Hepatocyte (in vitro differentiated cells): ENCODE measurements around the gene KRT31. TPM values are rescaled to one million over a fixed set of nuclear protein-coding genes. Genes with fewer than 3 reads are reported as not detected.

Source experiments
- DNase-seq: peaks from one replicate; pipeline ENCODE4 v3.0.0-alpha.2; 2016; ENCODE audit warnings: low spot score
- H2AFZ ChIP-seq: fragments of 200-600 bp; sonication (generic); 2 replicates; pipeline ENCODE4 v1.6.0; 2016; ENCODE audit warnings: antibody characterized with exemption, mild to moderate bottlenecking
- H3K27ac ChIP-seq: fragments of 200-600 bp; sonication (generic); 2 replicates; pipeline ENCODE4 v1.5.1; 2016; ENCODE audit warnings: mild to moderate bottlenecking
- H3K27me3 ChIP-seq: fragments of 200-600 bp; sonication (generic); 2 replicates; pipeline ENCODE4 v1.6.1; 2016
- H3K36me3 ChIP-seq: fragments of 200-600 bp; sonication (generic); replicated peaks from 2 replicates; pipeline ENCODE4 v1.5.1; 2016; ENCODE audit warnings: low read depth; ENCODE audit not compliant: insufficient read depth
- H3K4me1 ChIP-seq: fragments of 200-600 bp; sonication (generic); 2 replicates; pipeline ENCODE4 v1.5.1; 2016; ENCODE audit warnings: mild to moderate bottlenecking, moderate library complexity; ENCODE audit not compliant: insufficient read depth
- H3K4me2 ChIP-seq: fragments of 200-600 bp; sonication (generic); 2 replicates; pipeline ENCODE4 v1.6.0; 2016
- H3K4me3 ChIP-seq: fragments of 200-600 bp; sonication (generic); 2 replicates; pipeline ENCODE4 v1.5.1; 2016; ENCODE audit warnings: mild to moderate bottlenecking
- H3K79me2 ChIP-seq: fragments of 200-600 bp; sonication (generic); 2 replicates; pipeline ENCODE4 v1.6.0; 2017; ENCODE audit warnings: mild to moderate bottlenecking
- H3K9me2 ChIP-seq: fragments of 200-600 bp; sonication (generic); replicated peaks from 2 replicates; pipeline ENCODE4 v1.6.0; 2017; ENCODE audit warnings: mild to moderate bottlenecking; ENCODE audit not compliant: insufficient read depth
- H3K9me3 ChIP-seq: fragments of 200-600 bp; sonication (generic); 2 replicates; pipeline ENCODE4 v1.5.1; 2016; ENCODE audit warnings: low read depth, mild to moderate bottlenecking
- H4K20me1 ChIP-seq: fragments of 200-600 bp; sonication (generic); 2 replicates; pipeline ENCODE4 v1.6.0; 2016; ENCODE audit warnings: mild to moderate bottlenecking; ENCODE audit not compliant: insufficient read depth, poor library complexity, severe bottlenecking
- CTCF ChIP-seq: fragments of 200-600 bp; sonication (generic); IDR thresholded peaks from 2 replicates; pipeline ENCODE4 v1.5.1; 2016; ENCODE audit warnings: antibody characterized with exemption, mild to moderate bottlenecking; ENCODE audit not compliant: poor library complexity
- EZH2 ChIP-seq: fragments of 200-600 bp; sonication (generic); IDR thresholded peaks from 2 replicates; pipeline ENCODE4 v1.6.1; 2016; ENCODE audit warnings: antibody characterized with exemption, mild to moderate bottlenecking, borderline replicate concordance
- EZH2phosphoT487 ChIP-seq: fragments of 200-600 bp; sonication (generic); IDR thresholded peaks from one replicate; pipeline ENCODE4 v1.6.1; 2018; ENCODE audit warnings: antibody characterized with exemption, mild to moderate bottlenecking, low read depth, moderate library complexity; ENCODE audit not compliant: unreplicated experiment, severe bottlenecking
- WGBS: methylation state at CpG from one replicate; pipeline ENCODE4 v1.1.6; 2016; ENCODE audit warnings: low lambda C conversion rate; ENCODE audit errors: missing lambda C conversion rate; 5-methylcytosine and 5-hydroxymethylcytosine counted together
- polyA plus RNA-seq: library from polyadenylated mRNA; unstranded; fragments of >200 nt; fragmentation: Nextera tagmentation; extraction: Ambion mirVana; gene quantifications from 2 replicates; pipeline ENCODE4 v1.2.1, GENCODE V29; 2016
- total RNA-seq: library from RNA; depleted of rRNA; stranded (reverse); fragments of >200 nt; gene quantifications from 2 replicates; pipeline ENCODE4 v1.2.3, GENCODE V29; 2014

KRT31 gene
- total and polyA plus RNA-seq, 2 experiments from 2014 or later: not detected

GRCh38 chr17:41391535-41391934 is 5.9 kb downstream of the KRT31 start:
- H3K36me3 ChIP-seq: no peaks in the 10 kb centered on the region
- TF ChIP-seq EZH2phosphoT487 (no peak), CTCF (no peak), EZH2 (no peak)
- no peaks in the 10 kb centered on the region for H3K4me1 ChIP-seq
- H2AFZ ChIP-seq: no peak overlapping the region
- H4K20me1 ChIP-seq: no peaks in the 10 kb centered on the region
- 43% methylated on average over 2 of the region's 2 CpGs for WGBS
- no peaks in the 10 kb centered on the region for H3K79me2 ChIP-seq
- no peak for DNase-seq
- H3K9me3 ChIP-seq: no peaks in the 10 kb centered on the region
- no peak overlapping the region for H3K27ac ChIP-seq
- H3K9me2 ChIP-seq: no peaks in the 10 kb centered on the region
- no peaks in the 10 kb centered on the region for H3K27me3 ChIP-seq
- H3K4me3 ChIP-seq: no peak overlapping the region
- H3K4me2 ChIP-seq: no peak overlapping the region

GRCh38 chr17:41390411-41390938 is 6.9 kb downstream of the KRT31 start:
- H3K79me2 ChIP-seq: no peaks in the 10 kb centered on the region
- no peaks in the 10 kb centered on the region for H3K9me2 ChIP-seq
- H3K9me3 ChIP-seq: no peaks in the 10 kb centered on the region
- TF ChIP-seq CTCF: no peak
- no peak for TF ChIP-seq EZH2
- TF ChIP-seq EZH2phosphoT487: no peak
- no peaks in the 10 kb centered on the region for H3K4me1 ChIP-seq
- no peak overlapping the region for H3K4me3 ChIP-seq
- WGBS: 27% methylated on average over 7 of the region's 7 CpGs
- H3K27ac ChIP-seq: no peak overlapping the region
- no peaks in the 10 kb centered on the region for H4K20me1 ChIP-seq
- H3K36me3 ChIP-seq: no peaks in the 10 kb centered on the region
- H3K4me2 ChIP-seq: no peak overlapping the region
- no peaks in the 10 kb centered on the region for H3K27me3 ChIP-seq
- DNase-seq: no peak
- H2AFZ ChIP-seq: no peak overlapping the region

GRCh38 chr17:41387670-41388069 is 9.7 kb downstream of the KRT31 start:
- H3K27ac ChIP-seq: no peak overlapping the region
- H3K9me3 ChIP-seq: no peaks in the 10 kb centered on the region
- H3K27me3 ChIP-seq: no peaks in the 10 kb centered on the region
- no peak for DNase-seq
- no peaks in the 10 kb centered on the region for H4K20me1 ChIP-seq
- TF ChIP-seq EZH2phosphoT487 (no peak), CTCF (no peak)
- 84% methylated on average over 4 of the region's 4 CpGs for WGBS
- H3K36me3 ChIP-seq: no peaks in the 10 kb centered on the region
- no peaks in the 10 kb centered on the region for H3K79me2 ChIP-seq
- H3K4me2 ChIP-seq: no peak overlapping the region
- no peaks in the 10 kb centered on the region for H3K9me2 ChIP-seq
- no peak overlapping the region for H2AFZ ChIP-seq
- H3K4me1 ChIP-seq: no peaks in the 10 kb centered on the region
- no peak overlapping the region for H3K4me3 ChIP-seq

- 98% methylated on average over 1 of the region's 1 CpG for WGBS
- no peak overlapping the region for H3K4me2 ChIP-seq
- H3K9me2 ChIP-seq: no peaks in the 10 kb centered on the region
- no peaks in the 10 kb centered on the region for H4K20me1 ChIP-seq
- no peaks in the 10 kb centered on the region for H3K36me3 ChIP-seq
- H3K9me3 ChIP-seq: no peaks in the 10 kb centered on the region
- H2AFZ ChIP-seq: no peak overlapping the region
- TF ChIP-seq EZH2 (no peak), CTCF (no peak), EZH2phosphoT487 (no peak)
- no peaks in the 10 kb centered on the region for H3K79me2 ChIP-seq
- no peaks in the 10 kb centered on the region for H3K27me3 ChIP-seq
- H3K4me1 ChIP-seq: no peaks in the 10 kb centered on the region
- no peak for DNase-seq
- no peak overlapping the region for H3K27ac ChIP-seq
- H3K4me3 ChIP-seq: no peak overlapping the region
Measured at GRCh38 chr17:41386227-41386626, 11.2 kb downstream of the KRT31 start.
